CD4-positive, alpha-beta T cell treated with Interleukin-21 for 1 hour (primary cell): ENCODE results near the gene P2RY4.
"Not testable (repeated sequence)": the region's sequence is repeated elsewhere in the genome, so short reads cannot be mapped to it uniquely, and the experiment has no call there.

ENCODE experiments used
- DNase-seq: peaks from one replicate; pipeline ENCODE4 v3.0.0-alpha.2; 2020

P2RY4 gene

DNA sequence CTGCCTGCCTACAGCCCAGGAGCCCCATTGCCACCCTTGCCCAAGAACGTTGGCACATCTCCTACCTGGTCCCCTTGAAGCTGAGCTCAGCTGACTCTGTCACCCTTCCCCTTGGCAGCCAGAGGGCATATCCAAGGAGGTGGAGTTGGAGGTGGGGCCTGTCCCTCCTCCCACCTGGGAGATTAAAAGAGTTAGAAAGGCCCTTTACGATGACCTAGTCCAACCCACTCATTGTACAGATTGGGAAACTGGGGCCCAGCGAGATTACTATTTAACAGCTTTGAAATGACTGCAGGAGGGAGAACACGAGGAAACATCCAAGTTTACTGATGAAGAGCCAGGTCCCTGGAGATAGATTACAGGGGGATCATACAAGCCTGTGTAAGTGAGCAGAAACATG is at the start of gene P2RY4:
Gene P2RY4, minus strand, starts transcription at position 101 of the 400 bp plus-strand sequence. CDS start 580 bp downstream, outside the sequence.
- no peak for DNase-seq

DNA sequence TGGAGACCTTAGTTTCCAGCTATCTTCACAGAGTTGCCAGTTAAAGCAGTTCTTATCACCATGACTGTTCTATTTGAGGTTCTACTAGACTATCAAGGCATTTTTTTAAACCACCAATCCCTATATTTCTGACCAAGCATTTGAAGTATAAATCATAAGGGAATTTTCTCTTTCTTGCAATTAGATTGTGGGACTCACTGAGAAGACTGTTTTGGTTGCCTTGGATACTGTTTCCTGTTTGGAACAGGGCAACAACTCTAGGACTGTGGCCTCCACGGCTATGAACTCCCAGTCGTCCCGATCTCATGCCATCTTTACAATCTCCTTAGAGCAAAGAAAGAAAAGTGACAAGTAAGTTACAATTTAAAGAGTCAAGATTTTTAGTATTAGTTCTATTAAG is 41.7 kb upstream of the P2RY4 start:
- no peak for DNase-seq

DNA sequence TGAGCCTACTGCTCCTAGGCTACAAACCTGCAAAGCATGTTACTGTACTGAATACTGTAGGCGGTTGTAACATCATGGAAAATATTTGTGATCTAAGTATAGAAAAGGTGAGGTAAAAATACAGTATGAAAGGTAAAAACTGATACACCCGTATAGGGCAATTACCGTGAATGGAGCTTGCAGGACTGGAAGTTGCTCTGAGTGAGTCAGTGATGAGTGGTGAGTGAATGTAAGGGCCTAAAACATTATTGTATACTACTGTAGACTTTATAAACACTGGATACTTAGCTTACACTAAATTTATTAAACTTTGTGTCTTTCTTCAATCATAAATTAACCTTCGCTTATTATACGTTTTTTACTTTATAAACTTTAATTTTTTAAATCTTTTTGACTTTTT is 33.6 kb upstream of the P2RY4 start:
- no peak for DNase-seq

DNA sequence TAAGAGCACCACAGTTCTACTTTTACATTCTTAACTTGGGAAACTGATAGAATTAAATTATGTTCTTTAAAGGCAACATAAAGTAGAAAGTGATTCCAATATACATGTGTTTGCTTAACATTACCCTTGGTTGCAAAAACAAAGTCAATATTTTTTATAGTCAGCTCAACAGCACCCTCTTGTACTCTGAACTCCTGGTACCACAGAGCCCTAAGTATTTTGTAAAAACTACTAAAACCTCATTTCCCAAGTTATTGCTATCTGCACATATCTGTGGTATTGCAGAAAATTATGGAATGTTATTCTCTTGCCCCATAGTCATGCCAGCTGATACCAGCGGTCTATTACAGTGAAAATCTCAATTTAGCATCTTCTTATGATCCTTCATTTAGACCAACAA is 32.8 kb upstream of the P2RY4 start:
- no peak for DNase-seq

DNA sequence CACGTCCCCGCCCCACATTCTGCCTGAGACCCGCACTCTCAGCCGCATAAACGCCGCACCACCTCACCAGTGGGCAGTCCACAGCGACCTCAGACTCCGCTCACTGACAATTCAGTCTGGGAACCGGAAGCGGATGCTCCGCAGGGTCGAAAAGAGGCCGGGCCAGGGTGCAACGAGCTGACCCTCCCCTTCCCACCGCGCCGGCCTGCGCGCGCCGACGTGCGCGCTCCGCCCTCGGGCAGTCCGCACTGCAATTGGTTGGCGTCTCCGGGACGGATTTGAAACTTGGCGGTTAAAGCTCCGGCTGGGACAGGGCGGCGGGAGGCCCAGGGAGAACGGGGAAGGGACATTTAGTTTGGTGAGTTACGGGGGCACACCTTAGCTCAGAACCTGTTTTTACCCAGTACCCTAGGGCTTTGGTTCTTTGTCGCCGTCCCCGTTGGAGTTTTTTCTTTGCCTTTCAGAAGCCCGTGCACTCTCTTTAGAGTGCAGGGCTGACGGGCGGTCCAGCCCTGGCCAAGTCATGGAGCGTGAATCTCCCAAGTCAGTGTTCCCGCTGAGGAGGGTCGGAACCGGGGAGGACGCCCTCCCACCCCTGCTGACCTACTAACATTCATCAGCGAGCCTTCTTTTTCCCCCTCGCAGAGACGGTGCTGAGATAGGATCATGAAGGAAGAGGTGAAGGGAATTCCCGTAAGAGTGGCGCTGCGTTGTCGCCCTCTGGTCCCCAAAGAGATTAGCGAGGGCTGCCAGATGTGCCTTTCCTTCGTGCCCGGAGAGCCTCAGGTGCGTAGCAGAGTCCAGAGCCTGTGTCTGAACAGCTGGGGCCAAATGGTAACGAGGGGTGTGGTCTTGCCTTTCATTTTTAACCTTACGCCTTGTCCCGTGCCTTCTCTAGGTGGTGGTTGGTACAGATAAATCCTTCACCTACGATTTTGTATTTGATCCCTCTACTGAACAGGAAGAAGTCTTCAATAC is 30.1 kb upstream of the P2RY4 start, which contains the start of the genes KIF4A and PDZD11:
Gene KIF4A, plus strand, starts transcription at position 312 of the 978 bp plus-strand sequence. Its CDS starts 355 bp downstream, at position 667.
Gene PDZD11, minus strand, starts transcription at position 135 of the 978 bp plus-strand sequence. CDS start 586 bp downstream, outside the sequence.
- DNase-seq = peak; percentile 84

DNA sequence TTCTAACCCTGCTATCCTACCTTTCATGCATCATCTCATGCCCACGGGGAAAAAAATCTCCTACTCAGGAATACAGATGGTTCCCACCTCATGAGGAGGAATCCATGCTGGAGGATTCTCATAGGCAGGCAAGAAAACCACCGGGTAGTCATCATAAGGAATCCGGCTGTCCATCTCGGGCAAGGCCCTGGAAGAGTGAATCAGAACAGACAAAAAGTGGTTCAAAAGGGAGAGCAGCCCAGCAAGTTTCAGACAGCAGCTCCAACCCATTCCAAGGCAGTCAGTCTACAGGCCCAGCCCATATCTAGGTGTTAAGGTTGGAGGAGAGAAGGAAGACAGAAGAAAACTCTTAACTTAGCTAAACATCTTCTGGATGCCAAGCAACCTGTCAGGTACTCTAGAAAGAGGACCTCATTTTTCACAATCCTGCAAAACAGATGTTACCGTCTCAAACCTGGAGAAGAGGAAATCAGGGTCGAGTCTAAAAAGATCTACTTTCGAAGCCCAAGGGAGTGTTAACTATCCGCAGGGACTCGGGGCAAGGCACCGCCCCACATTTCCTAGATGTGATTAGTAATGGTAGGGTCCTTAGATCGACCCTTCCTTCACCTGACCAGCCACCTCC is 29.3 kb upstream of the P2RY4 start:
- no peak for DNase-seq

DNA sequence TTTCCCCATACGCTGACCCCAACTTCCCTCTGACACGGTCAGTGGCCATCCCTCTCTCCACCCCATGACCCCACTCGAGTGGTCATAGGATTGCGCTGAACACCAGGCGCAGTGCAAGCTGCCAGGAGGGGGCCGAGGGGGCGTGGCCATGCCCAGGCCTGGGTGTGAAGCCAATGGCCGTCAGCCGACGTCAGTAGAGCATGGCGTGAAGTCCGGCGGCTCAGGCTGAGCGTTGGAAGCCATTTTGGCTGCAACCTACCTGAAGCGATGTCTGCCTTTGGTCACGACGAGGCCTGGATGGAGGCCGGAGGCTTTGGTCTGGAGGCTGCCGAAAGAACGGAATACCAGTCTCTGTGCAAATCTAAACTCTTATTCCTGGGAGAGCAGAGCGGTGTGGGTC is 21.9 kb upstream of the P2RY4 start, which contains the start of gene RAB41:
Gene RAB41, plus strand, starts transcription at position 222 of the 400 bp plus-strand sequence. Its CDS starts 46 bp downstream, at position 268.
- DNase-seq = no peak

DNA sequence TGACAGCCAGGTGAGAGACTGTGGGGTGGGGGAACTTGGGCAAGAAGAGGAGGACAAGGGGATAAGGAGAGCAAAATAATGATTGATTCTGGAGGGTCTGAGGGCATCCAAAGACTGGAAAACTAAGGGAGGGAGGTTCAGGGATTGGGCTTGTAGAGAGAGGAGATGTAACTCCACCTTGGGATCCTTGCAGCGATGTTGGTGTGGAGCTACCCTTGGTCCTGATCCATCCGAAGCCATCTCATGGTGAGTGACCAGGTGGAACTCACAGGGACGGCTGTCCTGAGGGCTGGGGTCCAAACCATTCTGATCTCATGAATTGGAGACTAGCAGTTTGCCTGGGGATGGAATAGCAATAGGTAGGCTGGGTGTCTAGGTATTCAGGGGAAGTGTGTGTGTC is 20.6 kb upstream of the P2RY4 start:
- no peak for DNase-seq

DNA sequence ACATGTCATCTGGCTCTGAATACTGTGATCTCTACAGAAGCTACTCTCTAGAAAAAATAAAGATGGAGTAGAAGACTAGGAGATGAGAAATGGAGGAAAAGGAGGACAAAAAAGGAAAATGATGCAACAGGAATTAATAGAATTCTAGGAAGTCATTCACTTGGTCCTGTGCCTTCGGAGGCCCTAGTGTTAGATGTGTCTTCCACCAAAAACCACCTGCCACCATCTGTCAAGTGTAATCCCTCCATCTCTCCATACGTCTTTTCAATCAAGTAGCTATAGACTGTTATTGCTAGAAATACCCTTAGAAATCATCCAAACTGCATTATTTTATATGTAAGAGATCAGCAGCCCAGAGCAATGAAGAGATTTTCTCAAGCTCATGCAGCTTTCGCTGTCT is 19.1 kb upstream of the P2RY4 start:
- DNase-seq = no peak

DNA sequence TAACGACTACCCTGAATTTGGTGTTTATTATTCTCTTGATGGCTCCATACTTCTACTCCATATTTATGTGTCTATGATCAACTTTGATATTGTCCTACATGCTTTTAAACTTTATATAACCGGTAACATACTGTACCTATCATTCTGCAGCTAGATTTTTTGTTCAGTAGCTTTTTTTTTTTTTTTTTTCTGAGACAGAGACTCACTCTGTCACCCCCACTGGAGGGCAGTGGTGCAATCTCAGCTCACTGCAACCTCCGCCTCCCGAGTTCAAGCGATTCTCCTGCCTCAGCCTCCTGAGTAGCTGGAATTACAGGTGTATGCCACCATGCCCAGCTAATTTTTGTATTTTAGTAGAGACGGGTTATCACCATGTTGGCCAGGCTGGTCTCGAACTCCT is 14.0 kb upstream of the P2RY4 start:
- DNase-seq = not testable (repeated sequence)

DNA sequence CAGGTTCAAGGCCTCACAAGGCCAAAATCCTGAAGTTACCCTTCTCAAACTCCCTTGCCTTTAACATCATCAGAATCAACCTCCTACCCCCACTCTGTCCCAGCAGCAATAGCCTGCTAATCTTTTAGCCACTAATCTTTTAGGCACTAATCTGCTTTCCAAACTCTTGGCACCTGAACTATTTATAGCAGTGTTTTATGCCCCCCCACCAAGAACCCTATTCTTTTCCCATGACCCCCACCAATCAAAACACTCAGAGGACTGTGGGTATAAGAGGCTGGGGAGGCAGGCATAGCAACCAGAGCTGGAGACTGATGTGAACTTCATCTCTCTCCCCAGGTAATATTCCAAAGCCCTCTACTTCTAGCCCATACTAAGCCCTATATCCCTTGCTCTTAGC is 8.0 kb upstream of the P2RY4 start, which contains the start of gene ARR3:
Gene ARR3, plus strand, starts transcription at position 301 of the 400 bp plus-strand sequence. CDS start 1,052 bp downstream, outside the sequence.
- no peak for DNase-seq

DNA sequence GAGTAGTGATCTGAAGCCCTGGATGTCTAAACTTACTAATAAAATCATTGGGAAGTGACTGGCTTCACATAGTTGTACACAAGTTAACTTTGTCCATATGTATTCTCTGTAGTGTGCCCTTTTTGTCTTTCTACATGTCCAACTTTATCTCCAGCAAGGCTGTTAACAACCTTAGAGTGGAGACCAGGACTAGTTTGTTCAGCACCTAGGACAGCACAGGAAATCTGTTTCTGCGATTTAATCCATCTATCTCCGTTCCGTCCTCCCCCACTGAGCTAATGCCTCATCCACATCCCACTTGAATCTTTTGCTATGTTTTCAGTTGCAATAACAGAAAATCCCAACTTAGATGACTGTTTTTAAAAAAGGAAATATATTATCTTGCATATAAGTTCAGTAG is 4.8 kb upstream of the P2RY4 start:
- no peak for DNase-seq

DNA sequence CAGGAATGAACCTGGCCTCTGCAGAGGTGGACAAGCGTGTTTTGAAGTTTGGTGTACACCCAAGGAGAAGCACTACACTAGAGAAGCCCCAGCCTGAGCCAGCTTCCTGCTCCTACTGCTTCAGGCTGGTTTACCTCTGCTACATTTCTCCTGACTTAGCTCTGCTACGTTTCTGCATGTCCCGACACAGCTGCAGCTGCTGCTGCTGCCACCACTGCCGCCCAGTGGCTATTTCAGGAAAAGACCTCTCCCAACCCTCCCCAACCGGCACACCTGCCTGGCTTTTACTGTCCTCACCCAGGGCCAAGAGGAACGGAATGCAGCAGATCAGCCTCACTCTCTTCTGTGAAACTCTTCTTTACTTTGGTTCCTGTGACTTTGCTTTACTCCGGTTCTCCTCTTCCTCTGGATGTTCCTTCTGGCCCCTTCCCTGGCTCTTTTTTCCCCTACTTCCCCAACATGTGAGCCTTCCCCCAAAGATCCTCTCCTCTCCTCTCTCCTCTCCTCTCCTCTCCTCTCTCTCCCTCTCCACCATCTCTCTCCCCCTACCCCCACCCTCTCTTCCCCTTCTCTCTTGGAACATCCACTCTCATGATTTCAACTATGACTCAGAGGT is 3.1 kb upstream of the P2RY4 start:
- peak; percentile 9 for DNase-seq

DNA sequence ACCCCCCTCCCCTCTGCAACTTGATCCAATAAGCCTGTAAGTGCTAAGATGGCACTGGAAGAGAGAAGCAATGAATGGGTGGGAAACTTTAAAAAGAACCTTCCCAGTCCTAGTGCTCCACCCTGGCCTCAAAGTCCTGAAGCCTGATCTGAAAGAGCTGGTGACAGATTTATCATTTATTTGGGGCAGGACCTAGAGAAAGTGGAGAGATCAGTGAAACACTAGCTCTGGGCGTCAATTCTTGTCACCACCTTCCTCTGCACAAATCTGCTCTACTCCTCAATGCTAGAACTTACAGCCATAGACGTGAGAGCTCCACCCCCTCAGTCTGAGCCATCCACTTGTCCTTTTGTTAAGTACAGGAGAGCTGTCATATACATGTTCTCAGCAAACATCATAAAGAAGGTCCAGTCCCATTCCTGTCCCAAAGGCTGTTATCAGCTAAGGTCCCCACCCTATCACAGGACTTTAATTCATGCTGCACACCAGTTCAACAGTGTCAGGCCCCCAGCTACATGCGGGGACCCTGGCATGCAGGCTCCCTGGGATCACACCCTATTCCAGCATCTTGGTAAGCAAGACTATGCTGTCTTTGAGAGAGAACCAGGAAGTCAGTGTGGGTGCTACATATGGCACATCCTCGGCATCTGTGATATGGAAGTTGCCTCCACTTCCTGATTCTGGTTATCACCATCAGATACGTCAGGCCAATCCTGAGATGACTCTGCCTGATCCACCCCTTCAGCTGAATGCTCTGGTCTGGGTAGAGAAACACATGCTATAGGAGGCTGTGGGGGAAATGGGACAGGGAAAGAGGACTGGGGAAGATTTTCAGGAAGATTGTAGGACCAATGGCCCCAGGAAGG is 2.3 kb downstream of the P2RY4 start:
- DNase-seq = no peak

DNA sequence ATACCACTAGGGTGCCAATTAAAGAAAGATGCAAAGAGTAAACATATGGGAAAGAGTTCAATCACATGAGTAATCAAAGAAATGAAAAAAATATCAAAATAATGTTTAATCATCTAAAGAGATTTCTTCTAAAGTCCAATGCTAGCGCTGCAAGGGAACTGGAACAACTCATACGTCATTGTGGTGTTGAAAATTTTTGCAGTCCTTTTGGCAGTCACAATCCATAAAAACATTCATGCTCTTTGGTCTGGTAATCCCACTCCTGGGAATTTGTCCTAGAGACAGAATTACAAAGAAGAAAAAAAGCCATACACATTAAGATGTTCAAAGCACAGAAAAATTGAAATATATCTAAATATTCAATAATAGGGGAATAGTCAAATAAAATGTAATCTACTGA is 4.6 kb downstream of the P2RY4 start:
- DNase-seq = no peak

DNA sequence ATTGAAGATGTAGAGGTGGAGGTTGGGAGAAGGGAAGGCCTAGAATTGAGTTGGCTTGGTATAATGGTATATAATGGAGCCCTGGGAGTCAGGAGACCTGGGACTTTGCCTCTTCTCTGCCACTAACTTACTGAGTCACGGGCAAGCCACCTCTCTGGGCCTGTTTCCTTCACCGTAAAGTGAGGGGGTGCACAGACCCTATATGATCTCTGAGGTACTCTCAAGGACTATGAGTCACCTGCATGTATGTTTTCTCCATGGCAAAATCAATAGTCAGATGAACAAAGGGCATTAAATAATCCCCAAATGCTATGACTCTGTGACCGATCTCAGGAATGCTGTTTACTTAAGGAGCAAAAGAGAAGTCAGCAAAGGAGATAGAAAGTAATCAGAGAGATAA is 5.1 kb downstream of the P2RY4 start:
- DNase-seq = no peak

DNA sequence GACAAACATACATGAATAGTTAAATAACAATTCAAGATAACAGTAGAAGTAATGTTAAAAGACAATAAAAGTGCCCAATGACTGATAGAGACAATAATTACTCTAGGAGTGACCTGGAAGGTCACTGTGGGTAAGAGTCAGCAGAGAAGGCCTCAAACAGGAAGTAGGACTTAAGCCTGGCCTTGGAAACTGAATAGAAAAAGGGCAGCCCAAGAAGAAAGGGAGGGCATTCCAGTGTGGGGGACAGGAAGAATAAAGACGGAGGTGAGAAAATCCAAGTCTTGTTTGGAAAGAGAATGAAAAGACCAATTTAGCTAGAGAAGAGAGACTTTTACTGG is 6.0 kb downstream of the P2RY4 start:
- no peak for DNase-seq

DNA sequence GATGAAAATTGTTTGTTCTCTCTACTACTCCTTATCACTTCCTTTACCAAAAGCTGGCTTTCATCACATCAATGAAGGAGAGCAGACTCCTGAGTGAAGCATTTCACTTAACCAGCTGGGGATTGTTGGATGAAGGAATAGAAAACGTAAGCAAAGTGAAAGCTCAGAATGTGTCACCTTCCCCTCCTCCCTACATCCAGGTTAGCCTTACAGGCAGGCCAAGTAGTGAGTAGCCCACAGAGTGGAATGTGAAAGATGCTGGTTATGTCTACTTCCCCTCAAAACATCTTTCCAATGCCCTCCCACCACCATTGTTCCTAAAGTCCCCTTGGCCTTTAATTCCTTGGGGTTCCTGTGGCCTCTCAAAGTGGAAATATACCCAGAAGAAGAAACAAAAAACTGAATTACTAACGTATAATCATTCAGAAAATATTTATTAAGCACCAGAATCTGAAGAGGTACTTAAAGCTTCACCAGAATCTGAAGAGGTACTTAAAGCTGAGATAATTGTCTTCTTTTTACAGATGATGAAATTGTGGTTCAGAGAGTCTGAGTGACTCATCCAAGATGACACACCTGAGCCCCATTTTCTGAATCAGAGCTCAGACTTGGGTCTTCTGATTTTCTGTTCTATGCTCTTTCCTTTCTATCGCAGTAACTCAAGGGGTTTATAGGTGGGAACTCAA is 6.5 kb downstream of the P2RY4 start:
- no peak for DNase-seq

DNA sequence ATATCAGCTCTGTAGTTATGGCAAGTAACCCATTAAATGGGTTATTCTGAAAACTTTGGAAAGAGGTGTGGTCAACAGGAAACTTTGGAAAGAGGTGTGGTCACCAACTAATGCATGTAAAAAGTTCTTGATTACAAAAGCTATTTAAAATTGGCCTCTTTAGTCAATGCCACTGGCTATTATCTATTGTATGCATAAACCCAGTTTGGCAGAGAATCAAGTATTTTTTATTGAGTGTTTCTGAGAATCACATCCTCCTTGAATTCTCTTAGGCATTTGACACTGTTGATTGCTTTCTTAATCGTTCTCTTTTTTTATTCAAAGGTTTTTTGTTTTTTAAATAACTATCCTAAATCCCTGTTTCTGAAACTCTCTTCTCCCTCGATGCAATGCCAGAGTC is 7.5 kb downstream of the P2RY4 start:
- DNase-seq = no peak

DNA sequence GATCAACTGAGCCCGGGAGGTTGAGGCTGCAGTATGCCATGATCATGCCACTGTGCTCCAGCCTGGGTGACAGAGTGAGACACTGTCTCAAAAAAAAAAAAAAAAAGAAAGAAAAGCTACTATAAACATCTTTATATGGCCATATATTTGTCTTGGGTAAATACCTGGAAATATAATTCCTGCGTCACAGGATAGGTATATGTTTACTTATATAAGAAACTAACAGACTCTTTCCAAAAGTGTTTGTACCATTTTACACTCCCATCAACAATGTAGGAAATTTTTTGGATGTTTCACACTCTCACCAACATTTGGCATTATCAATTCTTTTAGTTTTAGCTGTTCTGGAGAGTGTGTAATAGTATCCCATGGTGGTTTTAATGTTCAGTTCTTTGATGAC is 12.8 kb downstream of the P2RY4 start:
- no peak for DNase-seq

DNA sequence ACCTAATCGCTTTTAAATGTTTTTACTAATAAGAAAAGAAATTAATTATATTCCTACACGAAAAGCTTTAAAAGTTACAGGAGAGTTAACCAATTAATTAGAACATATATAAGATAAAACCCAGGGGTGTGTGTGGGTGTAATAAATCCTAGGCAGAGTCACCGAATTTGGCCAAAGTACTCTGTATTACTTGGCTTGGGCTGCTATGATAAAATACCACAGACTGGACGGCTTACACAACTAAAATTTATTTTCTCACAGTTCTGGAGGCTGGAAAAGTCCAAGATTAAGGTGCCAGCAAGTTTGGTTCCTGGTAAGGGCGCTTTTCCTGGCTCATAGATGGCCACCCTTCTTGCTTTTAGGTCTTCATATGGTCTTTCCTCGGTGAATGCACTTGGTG is 15.1 kb downstream of the P2RY4 start:
- DNase-seq = no peak

DNA sequence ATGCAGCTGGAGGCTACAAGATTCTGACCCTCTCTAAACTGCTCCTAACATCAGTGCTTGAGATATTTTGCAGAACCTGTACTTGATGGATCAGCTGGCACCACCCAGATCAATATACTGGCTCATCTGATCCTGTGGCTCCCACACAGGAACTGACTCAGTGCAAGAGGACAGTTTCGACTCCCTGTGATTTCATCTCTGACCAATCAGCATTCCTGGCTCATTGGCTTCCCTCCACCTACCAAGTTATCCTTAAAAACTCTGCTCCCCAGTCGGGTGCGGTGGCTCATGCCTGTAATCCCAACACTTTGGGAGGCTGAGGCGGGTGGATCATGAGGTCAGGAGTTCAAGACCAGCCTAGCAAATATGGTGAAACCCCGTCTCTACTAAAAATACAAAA is 16.4 kb downstream of the P2RY4 start:
- DNase-seq = not testable (repeated sequence)
